ENCODE data around the gene SIK2.

SIK2 gene

DNA sequence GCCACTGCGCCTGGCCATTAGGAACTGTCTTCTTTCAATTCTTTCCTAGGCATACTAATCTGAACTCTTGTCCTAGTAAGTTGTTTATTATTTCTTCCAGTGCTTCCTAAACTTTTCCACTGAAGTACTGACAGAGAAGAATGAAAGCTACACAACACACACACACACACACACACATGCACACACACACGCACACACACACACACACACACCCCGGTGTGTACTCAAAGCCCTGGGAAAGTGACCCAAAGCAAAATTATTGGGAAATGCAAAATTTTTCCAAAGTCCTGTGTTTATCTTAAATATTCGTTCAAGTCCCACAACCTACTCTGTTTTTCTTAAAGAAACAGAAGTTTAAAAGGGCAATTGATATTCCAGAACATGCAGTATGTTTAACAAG is 19.4 kb upstream of the SIK2 start:
- no peak for DNase-seq

DNA sequence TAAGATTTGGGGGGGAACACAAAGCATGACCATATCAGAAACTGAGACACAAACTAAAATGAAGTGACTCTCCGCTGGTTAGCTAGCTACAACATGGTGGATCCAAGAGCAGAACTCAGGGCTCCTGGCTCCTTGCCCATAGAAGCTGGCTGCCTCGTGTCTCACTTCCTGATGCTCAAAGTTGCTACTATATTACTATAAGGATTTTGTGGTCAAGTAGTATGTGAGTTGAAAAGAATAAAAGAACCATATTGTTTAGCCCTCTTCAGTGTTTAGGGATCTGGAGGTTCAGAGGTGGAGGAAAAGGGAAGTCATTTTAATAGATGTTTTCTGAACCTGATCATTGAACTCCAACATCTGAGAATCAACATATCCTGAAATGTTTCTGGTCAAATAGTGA is 16.9 kb upstream of the SIK2 start:
- no peak for DNase-seq

DNA sequence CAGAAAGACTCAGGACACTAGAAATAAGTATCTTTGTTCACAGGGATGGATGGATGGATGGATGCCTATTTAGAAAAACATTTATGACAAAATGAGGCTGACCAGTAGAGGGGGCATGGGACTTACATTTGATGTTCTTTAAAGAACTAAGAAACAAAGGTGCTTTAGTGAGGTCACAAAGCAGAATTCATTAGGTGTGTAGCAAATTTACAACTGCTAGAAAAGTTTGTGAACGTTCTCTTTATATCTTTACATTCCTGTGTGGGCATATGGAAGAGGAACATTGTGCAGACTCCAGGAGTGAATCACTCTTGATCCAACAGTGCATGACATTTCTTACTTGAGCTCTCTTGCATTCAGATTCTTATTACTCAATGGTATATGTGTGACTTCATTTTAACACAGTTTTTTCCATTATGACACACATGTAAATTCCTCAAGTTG is 15.8 kb upstream of the SIK2 start:
- DNase-seq = peak; percentile 41 to 57

DNA sequence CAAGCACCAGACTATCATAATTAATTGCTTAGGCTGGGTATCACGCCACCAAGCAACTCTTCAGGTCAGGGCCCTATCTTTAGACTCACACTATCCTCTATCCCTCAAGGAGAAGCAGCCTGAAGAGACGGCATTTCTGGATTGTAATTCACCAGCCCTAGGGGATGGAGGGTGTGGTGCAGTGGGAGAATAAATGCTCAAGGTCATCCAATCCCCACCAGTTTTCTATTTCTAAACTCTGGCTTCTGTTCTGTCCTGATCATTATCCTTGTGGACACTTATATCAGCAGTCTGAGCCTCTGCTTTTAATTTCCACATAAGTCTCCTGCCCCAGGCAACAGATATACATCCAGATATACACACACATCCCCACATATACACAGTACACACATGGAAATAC is 13.1 kb upstream of the SIK2 start:
- no peak for DNase-seq

DNA sequence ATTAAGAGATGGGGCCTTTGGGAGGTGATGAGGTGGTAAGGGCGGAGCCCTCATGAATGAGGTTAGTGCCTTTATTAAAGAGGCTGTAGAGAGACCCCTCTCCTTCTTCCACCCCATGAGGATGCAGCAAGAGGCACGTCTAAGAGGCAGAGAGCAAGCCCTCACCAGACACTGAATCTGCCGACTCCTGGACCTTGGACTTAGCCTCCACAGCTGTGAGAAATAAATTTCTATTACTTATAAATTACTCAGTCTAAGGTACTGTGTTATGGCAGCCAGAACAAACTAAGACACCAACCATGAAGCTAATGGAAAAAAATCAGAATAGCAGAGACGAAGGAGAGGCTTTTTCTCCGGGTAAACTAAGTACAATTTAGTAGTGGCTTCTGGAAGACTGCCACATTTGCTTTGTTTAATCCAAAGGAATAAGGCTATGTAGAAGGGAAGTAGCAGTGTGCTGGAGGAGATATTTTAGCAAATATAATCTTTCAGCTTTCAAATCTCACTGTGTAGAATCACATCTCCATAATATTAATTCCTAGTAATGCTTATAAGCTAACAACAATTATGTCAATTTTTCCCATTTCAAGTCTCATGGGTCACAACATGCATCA is 12.3 kb upstream of the SIK2 start:
- no peak for DNase-seq

DNA sequence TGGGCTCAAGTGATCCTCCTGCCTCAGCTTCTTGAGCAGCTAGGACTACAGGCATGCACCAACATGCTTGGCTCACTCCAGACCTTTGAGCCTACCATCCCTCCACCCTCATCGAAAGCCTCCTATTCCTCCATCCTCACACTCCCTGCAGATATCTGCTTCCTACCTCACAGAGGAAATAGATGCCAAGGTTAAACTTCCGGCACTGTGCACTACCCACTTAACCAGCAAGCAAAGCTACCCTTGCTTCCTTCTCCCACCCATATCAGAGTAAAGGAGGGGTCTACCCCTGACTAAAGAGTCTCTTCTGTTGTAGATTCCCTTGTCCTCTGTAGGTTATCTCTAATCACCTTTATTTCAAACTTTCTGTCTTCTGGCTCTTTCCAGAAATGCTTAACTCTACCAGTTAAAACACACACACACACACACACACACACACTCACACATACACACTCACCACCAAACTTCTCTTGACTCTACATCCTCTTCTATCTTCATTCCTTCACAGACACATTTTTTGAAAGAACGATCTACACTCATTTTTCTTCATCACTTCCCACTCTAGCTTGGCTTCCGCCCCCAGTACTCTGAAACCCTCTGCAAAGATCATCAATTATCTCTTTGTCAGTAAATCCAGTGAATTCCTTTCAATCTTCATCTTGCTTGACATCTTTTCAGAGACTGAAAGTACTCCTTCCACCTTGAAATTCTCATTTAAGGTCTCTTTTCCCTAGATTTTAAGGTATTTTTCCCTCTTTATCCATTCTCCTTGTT is 10.9 kb upstream of the SIK2 start:
- no peak for DNase-seq

DNA sequence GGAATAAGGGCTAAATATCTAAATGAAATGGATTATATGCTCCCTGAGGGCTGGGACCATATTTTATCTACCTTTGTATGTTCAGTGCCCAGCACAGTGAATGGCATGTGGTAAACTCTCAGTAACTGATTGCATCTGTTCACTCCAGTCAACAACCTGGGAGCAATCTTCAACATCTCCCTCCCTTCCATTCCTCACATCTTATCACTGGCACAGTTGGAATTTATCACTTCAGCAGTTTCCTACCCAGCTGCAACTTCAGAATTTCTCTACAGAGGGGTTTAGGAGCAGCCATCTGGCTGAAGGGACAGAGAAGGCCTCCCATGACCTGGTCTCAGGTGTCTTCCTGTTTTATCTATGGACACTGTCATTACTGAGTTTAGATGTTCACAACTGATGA is 9.8 kb upstream of the SIK2 start:
- DNase-seq = no peak

DNA sequence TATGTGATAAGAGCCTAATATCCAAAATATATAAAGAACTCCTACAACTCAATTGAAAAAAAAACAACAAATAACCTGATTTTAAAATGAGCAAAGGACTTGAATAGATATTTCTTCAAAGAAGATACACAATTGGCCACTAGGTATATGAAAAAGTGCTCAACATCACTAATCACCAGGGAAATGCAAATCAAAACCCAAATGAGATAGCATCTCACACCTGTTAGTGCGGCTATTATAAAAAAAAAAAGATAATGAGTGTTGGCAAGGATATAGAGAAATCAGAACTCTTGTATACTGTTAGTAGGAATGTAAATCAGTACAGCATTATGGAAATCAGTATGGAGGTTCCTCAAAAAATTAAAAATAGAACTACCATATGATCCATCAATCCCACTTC is 5.9 kb upstream of the SIK2 start:
- no peak for DNase-seq

DNA sequence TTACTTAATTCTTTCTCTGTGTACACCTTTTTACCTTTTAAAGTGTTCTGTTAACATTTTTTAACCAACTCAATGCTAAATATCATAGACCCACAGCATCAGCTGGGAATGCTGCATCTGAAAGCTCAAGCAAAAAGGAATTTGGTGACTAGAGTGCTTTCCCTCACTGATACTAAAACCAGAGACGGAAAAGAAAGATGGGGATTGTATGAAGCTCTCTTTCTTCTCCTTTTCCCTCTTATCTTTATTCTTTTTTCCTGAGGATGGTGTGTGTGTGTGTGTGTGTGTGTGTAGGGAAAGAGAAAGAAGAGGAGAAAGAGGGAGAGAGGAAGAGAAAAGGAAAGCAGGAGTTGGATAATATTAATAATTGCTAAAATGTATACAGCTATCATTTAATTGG is 4.1 kb upstream of the SIK2 start:
- DNase-seq = no peak

DNA sequence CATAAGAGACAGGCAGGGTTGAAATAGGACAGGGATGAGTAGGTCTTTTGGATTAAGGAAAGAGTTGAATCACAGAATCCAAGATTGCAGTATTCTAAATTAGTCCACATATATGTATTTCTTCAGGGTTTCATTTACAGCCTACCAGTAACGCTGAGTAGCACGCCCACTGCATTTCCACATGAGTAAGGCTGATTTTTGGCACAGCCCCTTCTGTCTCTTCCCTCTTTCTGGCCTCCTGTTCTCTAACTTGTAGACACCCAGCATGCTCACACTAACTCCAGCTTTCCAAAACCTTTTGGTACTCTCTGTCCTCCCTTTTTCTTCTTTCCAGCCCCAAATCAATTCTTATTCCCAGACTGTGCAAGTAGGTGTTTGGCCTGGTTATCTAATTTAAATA is 3.7 kb upstream of the SIK2 start:
- no peak for DNase-seq

DNA sequence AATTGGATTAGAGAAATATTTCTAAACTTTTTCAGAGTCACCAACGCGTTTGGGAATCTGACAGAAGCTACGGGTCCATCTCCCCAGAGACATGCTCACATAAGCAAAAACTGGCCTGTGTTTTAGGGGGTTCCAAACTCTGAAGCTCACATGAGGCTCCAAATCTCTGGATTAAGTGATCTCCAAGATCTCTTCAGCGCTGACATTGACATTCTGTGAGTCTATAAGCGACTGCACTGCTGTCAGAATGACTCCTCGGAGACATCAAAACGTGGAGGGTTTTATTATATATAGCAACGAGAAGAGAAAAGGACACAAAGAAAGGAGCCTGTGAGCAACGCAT is 642 bp upstream of the SIK2 start:
- DNase-seq = no peak

DNA sequence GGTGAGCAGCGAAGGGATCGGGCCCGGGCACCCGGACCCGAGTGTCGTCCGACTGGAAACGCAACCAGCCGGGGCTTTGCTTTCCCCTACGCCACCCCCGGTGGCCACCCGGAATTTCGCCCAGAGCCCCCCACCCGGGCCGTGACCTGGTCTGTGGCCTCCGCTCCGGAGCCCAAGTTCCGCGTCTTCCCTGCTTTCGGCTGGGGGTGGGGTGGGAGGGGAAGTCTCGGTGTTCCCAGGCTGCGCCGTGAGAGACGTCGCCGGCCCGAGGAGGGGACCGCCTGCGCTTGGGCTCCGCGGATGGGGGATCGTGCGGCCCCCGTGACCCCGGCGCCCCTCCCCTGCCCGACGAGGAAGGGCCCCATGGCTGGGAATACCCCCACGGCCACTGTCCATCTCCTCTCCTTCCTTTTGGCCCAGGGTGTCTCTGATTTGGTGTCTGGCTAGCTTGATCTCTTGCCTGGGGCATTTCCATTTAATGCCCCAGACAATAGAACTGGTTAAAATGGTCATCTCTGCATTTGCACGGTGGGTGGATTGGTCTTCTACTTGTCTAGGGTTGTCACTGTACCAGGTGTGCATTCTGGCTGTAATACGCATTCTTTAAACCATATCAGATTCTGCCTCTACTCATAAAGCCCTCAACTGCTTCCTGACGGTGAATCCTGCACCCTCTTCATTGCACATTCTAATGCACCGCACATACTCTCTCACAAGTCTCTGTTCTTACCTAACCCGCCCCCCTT is 789 bp downstream of the SIK2 start:
- DNase-seq = peak in 1 of 2 experiments; percentile 15

DNA sequence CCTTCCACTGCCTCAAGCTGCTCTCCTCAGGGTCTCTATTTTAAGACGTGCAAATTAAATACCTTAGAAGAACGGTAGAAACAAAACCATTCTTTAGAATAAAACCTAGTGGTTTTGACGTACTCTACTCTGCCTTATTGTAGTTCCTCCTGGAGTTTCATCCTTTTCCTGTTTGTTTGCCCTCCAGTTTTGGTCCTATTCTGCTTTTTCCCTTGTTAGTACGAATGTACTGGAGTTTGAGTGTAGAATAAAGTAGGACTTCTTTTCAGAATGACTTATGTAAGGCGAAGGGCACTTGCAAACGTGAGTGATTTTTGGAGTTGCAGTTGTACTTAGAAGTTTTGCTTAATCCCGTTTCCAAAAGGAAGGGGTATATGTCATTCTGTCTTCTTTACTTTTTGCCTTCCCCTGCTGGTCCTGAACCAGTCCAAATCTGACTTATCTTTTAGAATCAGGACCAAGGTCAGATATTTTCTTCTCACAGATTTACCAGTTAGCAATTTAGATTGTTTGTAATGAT is 1.4 kb downstream of the SIK2 start:
- DNase-seq = no peak

DNA sequence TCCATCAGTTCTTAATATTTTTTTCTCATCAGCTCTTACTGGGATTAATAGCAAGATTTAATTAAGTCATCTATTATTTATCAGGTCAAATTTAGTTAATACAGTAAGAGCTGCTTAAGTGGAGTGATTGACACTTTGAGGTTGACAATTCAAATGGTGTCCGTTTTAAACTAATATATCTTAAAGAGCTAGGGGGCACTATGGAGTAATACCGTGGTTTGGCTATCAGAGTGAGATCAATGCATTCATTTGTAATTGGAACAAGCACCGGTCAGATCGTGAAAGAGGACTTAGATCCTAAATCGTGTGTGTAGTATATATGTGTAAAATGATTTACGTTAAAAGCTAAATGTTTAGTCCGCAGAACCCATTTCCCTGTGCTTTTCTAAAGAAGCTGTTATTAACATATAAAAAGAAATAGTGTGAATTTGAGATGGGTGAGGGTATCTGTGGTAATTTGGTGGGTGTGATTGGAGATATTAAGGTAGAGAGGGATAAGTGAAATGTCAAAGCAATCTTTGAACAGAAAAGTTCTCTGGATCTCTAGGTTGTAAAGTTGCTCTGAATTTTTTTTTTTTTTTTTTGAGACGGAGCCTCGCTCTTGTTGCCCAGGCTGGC is 2.3 kb downstream of the SIK2 start:
- peak; percentile 64 to 75 for DNase-seq

DNA sequence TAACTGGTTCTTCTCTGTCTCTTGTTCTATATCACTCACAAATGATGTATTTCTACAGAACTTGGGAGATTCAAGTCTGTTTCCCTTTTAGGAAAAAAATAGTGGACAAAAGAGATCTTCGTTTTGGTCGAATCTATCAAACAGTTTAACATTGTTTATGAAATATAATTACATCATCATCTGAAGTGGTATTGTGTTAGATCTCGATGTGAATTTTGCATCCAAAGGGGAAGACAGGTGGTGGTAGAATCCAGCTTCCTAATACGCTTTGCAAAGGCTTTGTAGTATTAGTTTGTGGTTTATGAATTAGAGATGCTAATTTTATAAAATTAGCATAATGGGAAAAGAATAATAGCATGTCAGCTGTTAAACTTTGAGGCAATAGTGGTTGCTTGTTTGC is 3.4 kb downstream of the SIK2 start:
- DNase-seq = no peak

DNA sequence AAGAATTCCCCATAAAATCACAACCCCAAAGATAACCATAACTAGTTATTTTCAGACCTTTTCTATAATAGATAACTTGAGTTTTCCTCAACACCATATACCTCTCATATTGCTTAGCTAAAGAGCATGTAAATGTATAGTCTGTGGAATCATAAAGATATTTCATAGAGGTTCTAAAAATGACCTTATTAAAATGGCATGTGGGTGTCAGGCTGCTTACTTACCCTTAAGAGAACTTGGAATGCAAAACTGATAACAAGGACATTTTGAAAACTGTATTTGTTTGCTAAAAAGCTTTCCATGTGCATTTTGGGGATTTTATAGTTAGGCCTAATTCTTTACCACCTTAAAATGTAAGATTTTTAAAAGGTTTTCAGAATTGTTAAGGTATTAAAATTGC is 4.7 kb downstream of the SIK2 start:
- DNase-seq = no peak

DNA sequence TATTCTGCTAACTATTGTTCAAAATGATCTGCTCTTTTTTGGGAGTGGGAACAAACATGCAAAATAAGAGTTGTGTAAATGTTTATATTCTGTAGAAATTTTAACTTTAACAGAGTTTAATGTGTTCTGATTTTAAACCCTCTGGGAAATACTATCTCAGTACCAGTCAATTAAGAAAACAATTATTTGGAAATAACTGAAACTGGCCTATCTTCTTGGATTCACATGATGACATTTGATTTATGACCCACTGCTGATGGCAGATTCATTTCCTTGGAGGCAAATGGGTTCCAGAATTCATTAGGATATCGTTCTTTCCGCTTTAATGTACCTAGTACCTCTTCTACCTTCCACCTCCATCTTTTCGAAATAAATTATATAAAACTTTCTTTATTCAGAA is 5.5 kb downstream of the SIK2 start:
- DNase-seq = no peak

DNA sequence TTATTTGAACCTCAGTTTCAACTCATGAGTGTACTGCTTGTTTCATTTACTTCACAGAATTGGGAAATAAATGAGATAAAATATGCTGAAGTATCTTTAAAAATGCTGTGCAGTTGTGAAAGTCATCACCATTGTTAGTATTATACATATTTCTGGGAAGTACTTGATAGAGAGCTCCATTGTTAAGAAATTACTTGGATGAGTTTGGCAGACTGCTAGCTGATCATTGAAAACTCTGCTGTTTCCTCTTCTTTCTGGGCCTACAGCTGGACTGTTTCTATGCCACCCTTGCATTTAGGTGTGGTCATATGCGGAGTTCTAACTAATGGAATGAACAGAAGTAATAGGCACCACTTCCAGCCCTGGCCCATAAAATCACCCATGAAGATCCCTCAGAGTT is 10.0 kb downstream of the SIK2 start:
- no peak for DNase-seq

DNA sequence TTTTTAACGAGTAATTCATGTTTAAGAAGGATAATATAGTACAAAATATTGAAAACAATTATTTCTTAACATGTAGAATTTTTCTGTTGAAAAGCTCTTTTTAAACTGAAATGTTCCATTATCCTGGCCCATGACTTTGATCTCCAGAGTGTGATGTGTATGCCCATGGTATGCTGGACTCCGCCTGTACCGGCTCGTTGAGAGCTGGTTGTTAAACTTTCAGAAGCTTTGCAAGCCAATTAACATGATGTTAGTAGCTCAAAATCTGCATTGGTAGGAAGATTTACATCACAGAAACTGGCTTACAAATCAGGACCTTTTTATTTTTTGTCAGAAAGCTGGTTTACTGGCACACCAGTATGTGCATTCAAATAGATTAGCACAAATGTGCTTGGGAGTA is 15.0 kb downstream of the SIK2 start:
- no peak for DNase-seq

DNA sequence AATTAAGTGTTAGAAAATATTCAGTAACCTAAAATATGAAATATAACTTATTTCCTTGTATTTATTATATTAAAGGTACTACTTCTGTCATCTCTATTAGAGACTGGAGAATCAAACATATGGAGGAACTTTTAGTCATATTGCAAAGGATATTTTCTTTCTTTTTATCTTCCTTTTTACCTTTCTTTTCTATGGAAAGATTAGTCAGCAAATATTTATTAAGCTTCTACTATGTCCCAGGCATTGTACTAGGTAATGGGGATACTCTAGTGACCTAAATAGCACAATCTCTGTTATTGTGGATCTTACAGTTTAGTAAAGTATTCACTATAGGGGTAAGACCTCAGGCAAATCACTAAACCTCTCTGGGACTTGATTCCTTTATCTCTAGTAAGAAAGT is 18.3 kb downstream of the SIK2 start:
- DNase-seq = no peak

DNA sequence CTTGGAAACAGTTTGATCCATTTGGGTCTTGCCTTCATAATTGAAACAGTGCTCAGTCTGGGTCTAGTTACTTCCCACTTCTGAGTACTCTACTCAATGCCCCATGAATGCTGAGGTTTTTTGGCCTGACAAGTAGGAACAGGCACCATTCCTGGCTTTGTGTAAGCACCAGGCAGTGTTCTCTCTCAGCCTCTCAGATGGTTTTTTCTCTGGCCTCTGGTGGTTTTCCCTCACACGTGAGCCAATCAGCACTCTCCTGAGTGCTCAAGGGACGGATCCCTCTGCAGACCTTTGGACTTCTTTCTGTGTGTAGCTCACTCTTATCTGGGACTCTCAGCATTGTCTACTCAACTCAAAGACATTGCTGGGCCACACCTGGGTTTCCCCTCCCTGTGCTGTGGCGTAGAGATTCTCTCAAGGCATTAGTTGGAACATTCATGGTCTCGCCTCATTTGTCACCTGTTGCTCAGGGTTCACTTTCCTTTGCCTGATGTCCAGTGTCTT is 21.3 kb downstream of the SIK2 start:
- no peak for DNase-seq

DNA sequence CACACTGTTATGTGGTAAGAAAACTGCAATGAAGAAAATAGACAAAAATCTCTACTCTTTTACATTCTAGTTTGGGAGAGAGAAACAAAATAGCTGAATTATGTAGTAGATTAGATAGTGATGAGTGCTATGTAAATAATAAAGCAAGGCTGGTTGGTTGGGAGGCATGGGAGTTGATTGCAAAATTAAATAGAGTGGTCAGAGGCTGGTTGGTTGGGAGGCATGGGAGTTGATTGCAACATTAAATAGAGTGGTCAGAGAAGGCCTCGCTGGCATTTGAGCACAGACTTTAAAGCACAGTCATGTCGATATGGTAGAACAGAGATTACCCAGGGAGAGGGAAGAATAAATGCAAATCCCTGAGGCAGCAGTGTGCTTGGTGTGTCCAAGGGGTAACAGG is 22.4 kb downstream of the SIK2 start:
- DNase-seq = no peak

DNA sequence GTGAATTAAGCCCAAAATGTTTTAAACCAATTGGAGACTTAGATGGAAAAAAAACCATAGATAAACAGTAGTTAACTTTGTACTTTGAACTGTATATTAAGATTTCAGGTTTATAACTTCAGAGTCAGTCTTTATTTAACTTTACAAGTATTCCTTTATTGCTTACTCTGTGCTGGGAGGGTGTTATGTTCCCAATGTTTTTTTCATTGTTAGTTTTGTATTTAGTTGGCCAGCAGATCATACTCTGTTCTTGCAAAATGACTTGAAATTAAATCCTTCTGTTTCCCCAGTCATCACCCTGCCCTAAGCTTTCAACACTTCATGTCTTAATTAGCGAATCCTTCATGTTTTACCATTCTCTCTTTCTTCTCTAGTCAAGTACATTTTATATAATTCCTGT is 25.3 kb downstream of the SIK2 start:
- no peak for DNase-seq
